Activated CD8-positive, alpha-beta T cell treated with anti-CD3 and anti-CD28 coated beads for 36 hours (primary cell): ENCODE measurements around the gene RNF169. TPM values are rescaled to one million over a fixed set of nuclear protein-coding genes. Genes with fewer than 3 reads are reported as not detected.
"Not testable (repeated sequence)": the region's sequence is repeated elsewhere in the genome, so short reads cannot be mapped to it uniquely, and the experiment has no call there.

ENCODE experiments used
- ATAC-seq: fragments of 200-7000 bp; cut with Tn5 transposase; one replicate; pipeline ENCODE4 v1.10.0; 2021; ENCODE audit warnings: mild to moderate bottlenecking, moderate library complexity
- CTCF ChIA-PET: fragments of 350-600 bp; sonication (Branson Sonifier 250); formaldehyde crosslinking; loops from one replicate; lab custom pipeline; 2021; ENCODE audit warnings: antibody characterized with exemption; lab: Charles Lee
- POLR2A ChIA-PET: fragments of 350-600 bp; sonication (Branson Sonifier 250); formaldehyde crosslinking; loops from one replicate; lab custom pipeline; 2021; ENCODE audit warnings: antibody characterized with exemption; lab: Charles Lee
- DNase-seq: peaks from one replicate; pipeline ENCODE4 v3.0.0-alpha.2; 2020
- H3K27ac Mint-ChIP-seq: one replicate; pipeline ENCODE4 v1.8.0; 2021; ENCODE audit warnings: mild to moderate bottlenecking, mixed read lengths
- H3K27me3 Mint-ChIP-seq: one replicate; pipeline ENCODE4 v1.8.0; 2021; ENCODE audit warnings: mixed read lengths
- H3K36me3 Mint-ChIP-seq: one replicate; pipeline ENCODE4 v1.8.0; 2021; ENCODE audit warnings: low read depth, mixed read lengths
- H3K4me1 Mint-ChIP-seq: one replicate; pipeline ENCODE4 v1.8.0; 2021; ENCODE audit warnings: low read depth, mixed read lengths
- H3K4me3 Mint-ChIP-seq: one replicate; pipeline ENCODE4 v1.8.0; 2021; ENCODE audit warnings: mild to moderate bottlenecking, moderate library complexity, mixed read lengths
- H3K9me3 Mint-ChIP-seq: one replicate; pipeline ENCODE4 v1.8.0; 2021; ENCODE audit warnings: mixed read lengths
- CTCF ChIP-seq: fragments of 200-600 bp; IDR thresholded peaks from one replicate; pipeline ENCODE4 v1.8.0; 2022; ENCODE audit warnings: antibody characterized with exemption, mild to moderate bottlenecking
- intact Hi-C: fragments of 100-400 bp; cut with micrococcal nuclease; formaldehyde crosslinking; loops from one replicate; pipeline ENCODE4 v1.10.0; 2022
- total RNA-seq, 2 experiments: library from RNA; stranded (reverse); gene quantifications; one replicate each; pipeline ENCODE4 v1.2.3, GENCODE V29; 2021

The RNF169 gene
- total RNA-seq, 2 experiments from 2014 or later: 13.9 to 14.2 TPM

- Mint-ChIP-seq H3K27me3 (no peaks in the 10 kb centered on the region), H3K27ac (no peak overlapping the region), H3K9me3 (no peaks in the 10 kb centered on the region), H3K4me3 (no peak overlapping the region), H3K4me1 (peaks cover 24% of the 10 kb centered on the region), H3K36me3 (peaks cover 54% of the 10 kb centered on the region)
- no peak for TF ChIP-seq CTCF
- CTCF ChIA-PET: no interaction called here
- intact Hi-C loops: no loop called here
- no peak for ATAC-seq
- no peak for DNase-seq
- POLR2A ChIA-PET: interaction anchor here (1.1 kb wide), 1 partner anchor 11 kb away, joined by 3 read pairs; no protein-coding TSS in a partner anchor
Observed at GRCh38 chr11:74818283-74818946, 69.8 kb downstream of the RNF169 start.

- Mint-ChIP-seq H3K4me3 (no peak overlapping the region), H3K27me3 (no peaks in the 10 kb centered on the region), H3K9me3 (peaks cover 8% of the 10 kb centered on the region), H3K27ac (no peak overlapping the region), H3K36me3 (peaks cover 64% of the 10 kb centered on the region), H3K4me1 (peaks cover 24% of the 10 kb centered on the region)
- DNase-seq (no peak), ATAC-seq (no peak)
- POLR2A ChIA-PET: interaction anchor here (1.1 kb wide), 1 partner anchor 10 kb away, joined by 3 read pairs; no protein-coding TSS in a partner anchor
- intact Hi-C loops: no loop called here
- no peak for TF ChIP-seq CTCF
- CTCF ChIA-PET: no interaction called here
Observed at GRCh38 chr11:74819400-74819799, 70.8 kb downstream of the RNF169 start.

GRCh38 chr11:74820763-74821162, 72.1 kb downstream of the RNF169 start:
- POLR2A ChIA-PET: interaction anchor here (0.7 kb wide), 1 partner anchor 17 kb away, joined by 3 read pairs; no protein-coding TSS in a partner anchor
- peaks cover 22% of the 10 kb centered on the region for H3K4me1 Mint-ChIP-seq
- H3K4me3 Mint-ChIP-seq: no peak overlapping the region

GRCh38 chr11:74822170-74822569, 73.5 kb downstream of the RNF169 start:
- ATAC-seq (no peak), DNase-seq (no peak)
- Mint-ChIP-seq H3K27ac (peak overlapping the region; percentile 26), H3K27me3 (no peaks in the 10 kb centered on the region), H3K4me3 (no peak overlapping the region), H3K9me3 (peaks cover 31% of the 10 kb centered on the region), H3K4me1 (peaks cover 17% of the 10 kb centered on the region), H3K36me3 (peaks cover 82% of the 10 kb centered on the region)
- intact Hi-C loops: no loop called here
- no peak for TF ChIP-seq CTCF
- ChIA-PET POLR2A (no interaction called here), CTCF (no interaction called here)

More at GRCh38 chr11:74820763-74821162, 72.1 kb downstream of the RNF169 start:
- DNase-seq: no peak
- Mint-ChIP-seq H3K27ac (no peak overlapping the region), H3K9me3 (peaks cover 21% of the 10 kb centered on the region), H3K36me3 (peaks cover 74% of the 10 kb centered on the region), H3K27me3 (no peaks in the 10 kb centered on the region)
- intact Hi-C loops: no loop called here
- no peak for ATAC-seq
- CTCF ChIA-PET: interaction anchor here (0.7 kb wide), 1 partner anchor 422 kb away, joined by 3 read pairs; no protein-coding TSS in a partner anchor
- TF ChIP-seq CTCF: no peak

- no peak overlapping the region for H3K27ac Mint-ChIP-seq
- DNase-seq (no peak), ATAC-seq (no peak)
- TF ChIP-seq CTCF: no peak
- CTCF ChIA-PET: no interaction called here
- no peak overlapping the region for H3K4me3 Mint-ChIP-seq
- H3K27me3 Mint-ChIP-seq: no peaks in the 10 kb centered on the region
- H3K36me3 Mint-ChIP-seq: peaks cover 88% of the 10 kb centered on the region
- POLR2A ChIA-PET: no interaction called here
- intact Hi-C loops: no loop called here
- peaks cover 4% of the 10 kb centered on the region for H3K4me1 Mint-ChIP-seq
- H3K9me3 Mint-ChIP-seq: peaks cover 37% of the 10 kb centered on the region
Observed at GRCh38 chr11:74824285-74824982, 75.8 kb downstream of the RNF169 start.

GRCh38 chr11:74825596-74825995, 76.9 kb downstream of the RNF169 start:
- DNase-seq, H3K27me3 Mint-ChIP-seq, ATAC-seq, POLR2A ChIA-PET, intact Hi-C loops, H3K4me1 Mint-ChIP-seq, H3K27ac Mint-ChIP-seq, H3K4me3 Mint-ChIP-seq: not testable (repeated sequence)
- Mint-ChIP-seq H3K9me3 (peaks cover 41% of the 10 kb centered on the region), H3K36me3 (peaks cover 88% of the 10 kb centered on the region)
- CTCF ChIA-PET: interaction anchor here (1.3 kb wide), 1 partner anchor 10 kb away, joined by 4 read pairs; no protein-coding TSS in a partner anchor
